DMS53 treated with DMSO at 0.1 percent for 48 hours (cell line): ENCODE data around the gene FBLN5.

Experiments
- DNase-seq: peaks from one replicate; lab custom pipeline; 2025; ENCODE audit not compliant: unreplicated experiment; lab: John Stamatoyannopoulos, UW

FBLN5 gene

DNA sequence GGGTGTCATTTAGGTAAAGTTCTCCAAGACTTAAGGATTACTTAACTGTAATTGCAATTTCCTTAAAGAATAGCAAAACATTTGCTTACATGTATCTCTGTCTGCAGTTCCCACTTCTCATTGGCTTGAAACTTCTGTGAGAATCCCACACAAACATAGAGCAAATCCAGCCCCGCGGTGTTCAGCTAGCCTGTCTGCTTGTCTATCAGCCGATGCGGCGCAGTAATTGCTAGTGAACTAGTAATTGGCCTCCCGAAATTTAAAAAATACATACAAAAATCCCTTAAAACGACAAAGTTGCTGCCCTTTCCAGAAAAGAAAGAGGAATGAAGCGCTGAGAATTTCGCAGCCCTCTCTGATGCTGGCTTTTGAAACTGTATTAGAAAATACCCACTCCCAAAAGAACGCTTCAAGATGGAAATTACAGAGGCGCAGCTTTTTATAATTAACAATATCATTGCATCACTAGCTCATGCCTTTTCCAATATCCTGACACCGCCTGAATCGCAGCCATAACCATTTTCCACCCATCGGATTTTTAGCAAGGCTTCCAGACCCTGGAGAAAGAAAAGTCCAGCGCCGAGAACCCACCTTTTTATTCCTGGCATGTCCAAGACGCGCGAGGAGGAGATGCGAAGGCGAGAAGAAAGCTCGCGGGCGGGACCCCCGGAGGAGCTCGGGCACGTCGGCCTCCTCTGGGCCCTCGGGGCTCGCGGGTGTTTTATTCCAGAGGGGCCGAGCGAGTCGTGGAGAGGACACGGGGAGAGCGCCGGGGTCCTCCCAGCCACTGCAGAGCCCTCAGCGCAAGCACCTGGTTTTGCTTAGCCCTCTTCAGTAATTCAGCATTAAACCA, 646 bp downstream of the FBLN5 start:
- DNase-seq = no peak

DNA sequence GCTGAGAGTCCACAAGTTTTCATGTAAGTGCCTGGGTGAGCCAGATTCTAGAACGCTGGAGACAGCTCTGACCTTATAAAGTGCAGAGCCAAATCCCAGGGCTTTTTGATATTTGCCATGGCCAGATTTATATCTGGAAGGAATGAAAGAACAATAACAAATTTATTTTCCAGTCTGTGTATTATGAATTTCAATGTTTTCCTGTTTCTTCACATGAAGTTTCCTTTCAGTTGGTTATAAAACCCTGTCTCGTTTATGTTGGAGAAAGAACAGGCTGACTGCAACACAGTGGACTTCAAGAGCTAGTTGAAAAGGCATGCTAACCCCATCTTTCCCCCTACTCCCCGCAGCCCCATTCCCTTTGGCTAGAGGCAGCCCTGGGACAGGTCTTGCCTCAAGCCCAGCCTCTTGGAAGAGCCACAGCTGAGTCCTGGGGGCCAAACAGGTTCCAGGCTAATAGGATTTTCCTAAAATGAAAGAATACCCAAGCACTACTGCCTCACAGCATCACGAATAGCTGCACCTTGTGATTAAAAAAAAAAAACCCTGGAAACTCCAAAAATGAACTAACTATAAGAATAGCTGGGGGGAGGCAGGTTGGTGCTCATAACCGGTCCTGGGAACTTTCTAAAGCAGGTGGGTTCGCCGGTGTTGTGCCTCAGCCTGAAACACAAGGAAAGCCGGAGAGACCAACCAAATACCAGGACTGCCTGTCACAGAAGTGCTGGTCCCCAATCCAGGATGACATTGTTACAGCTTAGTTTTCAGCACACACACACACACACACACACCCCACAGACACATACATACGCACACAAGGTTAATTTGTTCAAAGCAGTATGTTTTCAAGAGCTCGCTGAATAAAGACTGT, 1.5 kb downstream of the FBLN5 start:
- DNase-seq = no peak

DNA sequence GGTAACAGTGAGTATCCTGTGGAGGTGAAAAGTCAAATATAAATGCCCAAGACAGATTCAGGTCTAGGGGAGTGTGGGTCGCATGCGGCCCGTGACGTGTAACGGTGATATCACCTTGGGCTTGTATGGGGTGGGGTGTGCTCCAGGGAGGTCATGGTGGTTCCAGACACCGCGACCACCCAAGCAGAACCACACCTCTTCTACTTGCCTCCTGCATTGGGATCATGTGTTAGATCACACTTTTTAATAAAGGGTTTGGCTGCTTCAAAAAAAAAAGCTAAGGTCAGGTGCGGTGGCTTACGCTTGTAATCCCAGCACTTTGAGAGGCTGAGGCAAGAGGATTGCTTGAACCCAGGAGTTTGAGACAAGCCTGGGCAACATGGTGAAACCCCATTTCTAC, 4.5 kb downstream of the FBLN5 start:
- no peak for DNase-seq

DNA sequence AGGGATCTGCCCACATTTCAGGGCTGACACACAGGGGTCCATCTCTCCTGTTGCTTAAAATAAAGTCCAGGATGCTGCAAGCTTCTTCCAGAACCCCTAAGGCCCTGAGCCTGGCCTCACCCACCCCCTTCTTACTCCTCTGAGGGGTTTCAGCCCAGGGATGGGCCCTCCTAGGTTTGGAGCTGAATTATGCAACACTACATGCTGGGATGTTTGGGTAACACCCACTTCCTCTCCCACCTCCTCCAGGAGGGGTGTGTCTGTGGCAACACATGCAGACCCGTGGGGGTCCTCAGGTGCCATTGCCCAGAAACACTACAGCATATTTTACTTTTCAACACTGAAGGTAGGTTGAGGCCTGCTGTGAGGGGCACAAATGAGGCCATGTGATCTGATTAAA, 5.4 kb downstream of the FBLN5 start:
- no peak for DNase-seq

DNA sequence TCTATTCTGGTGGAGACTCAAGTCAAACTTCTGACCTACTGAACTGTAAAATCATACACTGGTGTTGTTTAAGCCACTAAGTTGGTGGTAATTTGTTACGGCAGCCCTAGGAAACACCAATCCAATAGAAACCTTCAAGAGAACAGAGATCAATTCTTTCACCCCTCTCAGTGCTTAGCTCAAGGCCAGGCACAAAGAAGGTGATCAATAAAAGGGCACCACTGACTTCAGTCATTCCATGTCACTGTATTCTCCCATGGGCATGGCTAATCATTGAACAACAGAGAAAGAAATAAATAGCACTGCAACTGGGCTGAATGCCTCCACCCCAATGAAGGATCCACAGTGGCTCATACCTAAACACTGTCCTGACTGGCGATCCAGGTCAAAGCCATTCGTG, 7.3 kb downstream of the FBLN5 start:
- no peak for DNase-seq

DNA sequence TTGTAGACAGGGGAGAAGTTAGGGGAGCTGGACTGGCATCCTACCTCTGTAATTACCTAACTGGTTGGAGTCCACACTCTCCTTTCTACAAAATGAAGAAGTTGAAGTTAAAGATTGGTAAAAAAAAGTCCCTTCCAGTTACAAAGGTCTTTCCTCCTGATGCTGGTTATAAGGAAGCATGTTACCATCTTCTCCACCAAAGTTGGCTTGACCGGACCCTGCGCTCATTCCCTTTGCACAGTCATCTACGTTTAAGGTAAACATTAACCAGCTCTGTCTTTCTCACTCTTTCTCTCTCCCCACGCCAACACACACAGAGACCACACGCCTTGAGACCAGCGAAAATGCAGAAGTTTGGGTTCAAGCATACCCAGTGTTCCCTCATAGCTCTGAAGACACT, 11.9 kb downstream of the FBLN5 start:
- no peak for DNase-seq

DNA sequence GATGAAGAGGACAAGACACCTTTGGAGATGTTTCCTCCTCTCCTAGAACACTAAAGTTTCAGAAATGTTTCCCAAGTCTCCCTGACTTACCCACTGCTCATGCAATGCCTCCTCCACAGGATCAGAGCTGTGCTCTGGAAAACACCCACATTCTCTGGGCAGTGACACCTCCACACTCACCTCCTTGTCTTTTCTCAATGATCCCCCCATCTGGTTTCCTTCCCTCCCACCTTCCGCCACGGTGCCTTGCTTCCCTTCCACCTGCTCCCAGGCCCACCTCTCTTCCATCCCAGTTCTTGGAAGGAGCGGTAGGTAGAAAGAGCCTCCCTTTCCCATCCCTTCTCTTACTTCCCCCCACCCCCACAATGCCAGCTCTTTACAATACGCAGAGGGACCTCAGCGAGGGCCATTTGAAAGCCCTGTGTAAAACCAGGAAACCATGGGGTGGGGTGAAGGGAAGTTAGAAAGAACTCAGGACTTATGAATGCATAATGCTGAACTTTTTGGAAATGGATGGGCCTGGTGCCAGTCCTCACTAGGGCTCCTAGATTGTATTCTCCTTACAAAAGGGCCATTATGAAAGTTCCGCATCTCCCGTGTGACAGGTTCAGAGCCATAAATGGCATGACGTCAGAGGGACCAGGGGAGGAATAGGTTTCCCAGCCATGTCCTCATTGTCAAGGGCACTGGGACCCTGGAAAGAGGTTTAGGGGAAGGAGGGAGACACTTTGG, 12.8 kb downstream of the FBLN5 start:
- DNase-seq = no peak

DNA sequence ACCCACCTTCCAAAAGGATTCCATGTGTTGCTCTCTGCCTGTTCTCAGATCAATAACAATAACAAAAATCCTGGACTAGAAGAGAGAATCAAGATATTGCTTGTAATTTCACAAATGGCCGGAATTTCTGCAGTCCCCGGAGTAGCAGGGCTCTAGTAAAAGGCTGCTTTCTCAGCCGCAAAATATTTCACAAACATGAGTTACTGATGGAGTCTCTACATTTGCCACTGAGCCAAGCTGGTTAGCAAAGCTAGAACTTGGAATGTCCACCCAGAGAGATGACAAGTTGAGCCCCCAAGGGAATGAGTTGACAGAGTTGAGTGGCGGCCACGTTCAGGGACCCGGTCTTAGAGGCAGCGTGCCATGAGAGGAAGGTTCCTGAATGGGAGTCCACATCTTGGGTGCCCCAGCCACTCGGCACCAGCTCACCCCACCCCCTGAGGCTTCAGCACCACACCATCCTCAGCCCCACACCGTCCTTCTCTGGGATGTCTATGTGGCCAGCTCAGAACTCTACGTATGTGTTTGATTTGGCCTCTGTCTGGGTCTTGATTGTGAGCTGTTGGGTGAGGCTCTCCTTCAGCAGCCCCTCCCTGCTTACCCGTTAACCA, 15.9 kb downstream of the FBLN5 start:
- DNase-seq = no peak

DNA sequence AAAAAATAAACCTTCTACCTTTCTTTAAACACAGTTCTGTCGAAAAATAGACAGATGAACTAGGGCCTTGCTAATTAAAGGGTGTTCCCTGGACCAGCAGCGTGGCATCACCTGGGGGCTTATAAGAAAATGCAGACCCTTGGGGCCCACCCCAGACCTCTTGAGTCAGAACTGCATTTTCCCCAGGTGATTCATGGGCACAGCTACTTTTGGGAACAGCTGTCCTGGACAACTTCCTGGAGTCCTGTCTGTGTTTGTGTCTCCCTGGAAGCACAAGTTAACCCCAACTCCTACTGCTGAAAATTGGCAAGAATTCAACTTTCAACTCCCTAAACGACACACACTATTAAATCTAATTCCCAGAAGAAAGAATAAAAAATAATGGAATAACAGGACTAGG, 17.8 kb downstream of the FBLN5 start:
- no peak for DNase-seq

DNA sequence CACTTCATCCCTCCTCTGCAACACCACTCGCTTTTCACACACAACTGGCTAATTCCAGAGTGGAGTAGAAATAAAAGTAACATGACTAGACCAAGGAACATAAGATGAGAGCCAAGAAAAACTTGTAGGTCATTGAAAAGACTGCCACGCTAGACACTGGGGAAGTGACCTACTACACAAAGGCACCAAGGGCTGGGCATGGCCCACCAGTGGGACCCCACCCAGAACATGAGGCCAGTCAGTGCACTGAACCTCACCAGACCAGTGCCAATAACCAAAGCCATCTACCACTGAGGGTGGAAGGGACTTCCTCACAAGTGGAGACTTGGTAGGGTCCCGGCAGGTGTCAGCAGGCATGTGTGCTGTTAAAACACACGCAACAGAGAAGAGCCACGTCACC, 19.7 kb downstream of the FBLN5 start:
- DNase-seq = no peak

DNA sequence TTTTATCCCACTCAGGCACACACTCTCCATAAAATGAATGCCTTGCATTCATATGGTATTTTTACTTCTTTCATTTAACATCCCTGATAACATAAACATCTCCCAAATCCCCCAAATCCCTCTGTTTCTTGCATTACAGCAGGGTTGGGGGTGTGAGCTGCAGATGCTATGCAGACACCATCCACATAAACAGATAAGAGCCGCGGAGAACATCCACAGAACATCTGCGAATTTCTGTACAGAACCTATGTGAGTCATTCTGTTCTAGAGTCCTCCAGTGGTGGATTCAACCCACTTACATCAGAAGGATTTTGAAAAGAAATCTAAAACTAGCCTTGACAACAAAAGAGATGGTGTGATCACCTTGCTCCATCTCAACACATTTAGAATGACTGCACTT, 20.3 kb downstream of the FBLN5 start:
- DNase-seq = no peak

DNA sequence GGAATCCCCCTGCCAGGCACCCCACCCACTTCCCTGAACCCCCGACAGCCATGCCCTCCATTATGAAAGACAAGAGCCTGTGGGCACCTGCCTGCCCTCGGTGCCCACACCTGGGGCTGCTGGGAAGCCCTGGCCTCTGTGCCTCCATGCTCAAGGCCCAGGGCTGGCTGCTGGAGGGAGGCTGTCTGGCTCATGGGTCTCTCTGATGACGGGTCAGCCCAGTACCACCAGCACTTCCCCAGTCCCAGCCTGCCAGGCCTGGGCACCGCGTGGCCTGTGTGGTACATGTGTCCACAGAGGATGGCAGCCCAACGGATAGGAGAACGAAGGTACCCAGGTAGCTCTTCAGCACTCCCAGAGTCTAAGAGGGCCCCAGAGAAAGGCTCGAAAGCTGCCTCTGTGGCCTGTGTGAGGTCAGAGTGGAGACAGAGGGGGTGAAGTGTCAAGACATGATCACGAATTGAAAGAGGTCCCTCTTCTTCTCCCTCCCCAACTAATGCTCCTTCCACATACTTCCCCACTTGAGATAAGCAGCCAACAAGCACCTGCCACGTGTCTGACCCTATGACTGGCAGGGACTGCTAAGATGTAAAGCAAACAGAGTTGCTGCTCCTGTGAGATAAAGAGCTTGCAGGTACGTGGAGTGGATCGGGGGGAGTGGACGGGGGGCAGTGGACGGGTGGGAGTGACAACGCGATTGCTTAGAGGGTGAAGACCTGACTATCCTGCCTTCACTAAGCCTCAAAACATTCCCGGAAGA, 21.2 kb downstream of the FBLN5 start:
- no peak for DNase-seq

DNA sequence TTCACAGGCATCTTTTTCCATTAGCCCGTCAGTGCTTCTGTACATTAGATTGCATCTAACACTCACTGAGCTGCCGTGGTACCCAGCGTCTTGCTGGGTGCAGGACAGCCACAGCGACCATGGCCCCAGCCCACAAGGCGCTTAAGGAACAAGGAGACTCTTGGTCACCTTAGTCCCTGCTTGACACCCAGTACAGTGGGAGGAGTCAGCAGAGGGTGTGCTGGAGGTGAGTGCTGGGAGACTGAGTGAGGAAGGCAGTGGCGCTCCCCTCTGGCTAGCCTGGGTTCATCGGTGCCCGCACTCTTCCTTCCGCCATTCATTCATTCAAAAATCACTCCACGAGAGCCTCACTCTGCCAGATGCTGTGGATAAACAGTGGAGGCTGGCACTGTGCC, 21.8 kb downstream of the FBLN5 start:
- DNase-seq = no peak

DNA sequence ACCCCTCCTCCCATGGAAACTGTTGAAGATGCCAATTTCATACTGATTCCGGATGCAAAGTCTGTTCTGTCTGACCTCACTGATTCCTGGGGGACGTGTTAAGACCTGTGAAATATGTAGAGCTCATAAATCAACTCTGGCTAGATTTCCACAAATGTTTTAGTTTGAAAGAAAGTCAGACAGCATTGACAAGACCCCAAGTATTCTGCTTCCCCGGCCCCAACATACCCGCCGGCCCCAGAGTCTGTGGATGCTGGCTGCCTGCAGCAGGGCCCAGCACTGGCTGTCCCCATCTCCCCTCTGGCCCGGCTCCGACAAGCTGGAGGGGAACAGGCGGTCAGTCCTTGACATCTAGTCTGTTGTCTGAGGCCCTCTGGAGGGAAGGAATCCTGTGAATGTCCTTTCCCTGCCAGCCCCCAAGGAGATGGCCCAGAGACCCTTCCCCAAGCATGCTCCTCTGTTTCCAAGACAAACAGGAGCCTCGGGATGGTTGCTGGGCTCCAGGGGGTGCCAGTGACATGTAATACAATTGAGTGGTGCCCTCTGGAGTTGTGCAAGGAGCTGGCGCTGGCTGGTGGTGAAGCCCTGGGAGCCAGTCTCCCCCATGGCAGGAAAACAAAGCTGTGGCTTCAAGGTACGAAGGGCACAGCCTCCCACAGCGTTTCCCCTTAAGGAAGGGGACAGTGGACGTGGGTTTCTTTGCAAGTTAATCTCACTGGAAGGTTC, 22.3 kb downstream of the FBLN5 start:
- DNase-seq = no peak

DNA sequence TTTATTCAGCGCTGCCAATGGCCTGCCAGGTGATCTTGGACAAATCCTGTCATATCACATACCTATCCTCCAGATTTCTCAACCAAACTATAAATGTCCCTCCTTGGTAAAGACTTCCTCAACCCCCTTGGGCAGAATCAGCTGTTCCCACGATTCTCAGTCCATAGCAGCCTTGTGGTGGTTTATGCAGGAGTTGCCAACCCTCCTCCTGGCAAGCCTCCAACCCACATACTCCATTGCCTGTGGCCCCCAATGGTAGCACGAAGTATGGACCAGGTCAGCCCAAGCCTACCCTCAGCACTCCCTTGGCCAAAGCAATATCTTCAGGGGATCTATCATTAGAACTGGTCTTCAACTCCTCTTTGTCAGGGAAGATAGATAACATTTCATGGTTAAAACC, 27.0 kb downstream of the FBLN5 start:
- no peak for DNase-seq

DNA sequence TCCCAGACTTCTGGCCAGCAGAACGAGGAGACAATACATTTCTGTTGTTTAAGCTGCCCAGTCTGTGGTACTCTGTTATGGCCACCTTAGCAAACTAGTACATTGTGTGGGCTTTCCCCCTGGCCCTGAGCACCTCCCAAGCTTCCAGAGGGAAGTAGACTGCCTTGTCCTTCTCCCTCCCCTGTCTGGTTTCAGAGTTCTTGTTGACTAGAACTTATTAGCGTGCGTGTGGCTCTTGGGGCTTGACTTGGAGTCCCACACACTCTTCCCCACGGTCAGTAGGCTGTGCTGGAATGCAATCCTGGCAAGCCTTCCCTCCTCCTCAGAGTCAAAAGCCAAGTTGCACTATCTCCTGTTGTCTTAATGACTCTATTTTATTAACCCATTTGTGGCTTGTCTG, 27.7 kb downstream of the FBLN5 start:
- DNase-seq = no peak

DNA sequence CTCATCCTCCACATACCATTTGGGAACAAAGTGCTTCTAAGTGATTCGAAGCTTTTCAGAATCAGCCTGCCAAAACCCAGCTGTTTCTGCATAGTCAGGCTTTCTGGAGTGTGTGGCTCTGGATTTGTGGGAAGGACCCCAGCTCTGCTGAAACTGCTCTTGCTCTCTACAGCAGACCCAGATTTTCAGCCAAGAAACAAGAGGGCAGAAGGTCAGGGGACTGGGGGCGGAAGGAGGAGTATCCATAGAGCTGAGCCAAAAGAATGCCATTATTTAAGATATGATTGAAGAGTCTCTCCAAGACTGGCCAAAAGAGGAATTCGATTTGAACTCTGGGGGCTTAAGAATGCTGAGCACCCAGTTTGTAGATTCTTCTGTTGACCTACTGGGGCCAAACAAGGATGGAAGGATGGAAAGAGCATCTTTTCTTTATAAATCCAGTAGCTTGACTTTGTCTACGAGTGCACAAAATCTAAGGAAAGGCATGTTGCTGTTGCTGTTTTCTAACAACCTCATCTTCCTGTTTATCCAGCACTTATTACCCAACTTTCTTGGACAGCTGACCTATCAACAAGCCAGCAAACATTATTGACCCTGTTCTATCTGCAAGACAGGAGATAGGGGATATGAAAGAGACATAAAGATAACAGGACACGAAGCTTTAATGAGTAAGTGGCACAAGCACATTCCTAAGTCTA, 29.2 kb downstream of the FBLN5 start:
- DNase-seq = no peak

DNA sequence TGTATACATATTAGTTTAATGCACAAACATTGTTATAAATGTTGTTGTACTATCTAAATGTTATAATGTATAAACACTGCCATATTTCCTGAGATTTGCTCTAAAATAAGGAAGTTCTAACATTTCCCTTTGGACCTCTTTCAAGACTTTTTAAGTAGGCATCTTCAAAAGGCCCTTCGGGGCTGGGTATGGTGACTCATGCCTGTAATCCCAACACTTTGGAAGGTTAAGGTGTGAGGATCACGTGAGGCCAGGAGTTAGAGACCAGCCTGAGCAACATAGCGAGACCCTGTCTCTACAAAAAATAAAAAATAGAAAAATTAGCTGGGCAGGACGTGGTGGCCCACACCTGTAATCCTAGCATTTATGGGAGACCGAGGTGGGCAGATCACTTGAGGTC, 35.5 kb downstream of the FBLN5 start:
- DNase-seq = no peak

DNA sequence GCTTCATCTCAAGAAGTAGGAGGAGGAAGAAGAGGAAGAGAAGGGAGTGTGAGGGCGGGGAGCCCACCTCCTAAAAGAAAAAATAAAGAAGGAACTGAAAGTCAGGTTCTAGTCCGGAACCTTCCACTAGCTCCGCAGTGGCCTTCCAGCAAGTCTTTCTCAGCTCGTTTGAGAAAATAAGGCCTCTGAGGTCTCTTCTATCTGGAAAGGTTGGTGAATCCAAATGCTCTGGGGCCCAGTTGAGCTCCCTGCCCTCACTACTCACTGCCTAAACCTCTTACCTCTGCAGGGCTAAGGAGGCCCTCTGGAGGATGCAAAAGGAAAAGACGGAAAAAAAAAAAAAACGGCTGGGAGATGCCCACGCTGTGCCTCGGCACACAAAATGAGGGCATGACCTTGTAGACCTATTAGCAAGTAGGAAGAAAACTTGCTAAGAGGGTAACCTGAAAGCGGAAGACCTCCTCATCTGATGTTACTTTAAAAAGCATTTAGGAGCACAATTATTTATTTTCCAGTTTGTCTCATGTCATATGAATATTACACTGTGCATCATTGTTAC, 35.9 kb downstream of the FBLN5 start:
- DNase-seq = peak; percentile 36
